Panc1 (cell line): ENCODE data around the gene ASXL3. TPM values are rescaled to one million over a fixed set of nuclear protein-coding genes. Genes with fewer than 3 reads are reported as not detected.

ENCODE experiments used
- ATAC-seq: fragments of 200-7000 bp; cut with Tn5 transposase; 2 replicates; pipeline ENCODE4 v1.9.1; 2020; ENCODE audit warnings: mild to moderate bottlenecking, moderate library complexity
- BruUV-seq: library from RNA; stranded (reverse); fragments of 400-500 nt; replicated peaks from 2 replicates; lab custom pipeline; 2021; lab: Mats Ljungman, UMichigan
- CTCF ChIA-PET: fragments of 300-600 bp; sonication (Branson Sonifier 250); formaldehyde crosslinking; loops from one replicate; lab custom pipeline; 2022; ENCODE audit warnings: antibody characterized with exemption; lab: Charles Lee
- POLR2A ChIA-PET: fragments of 300-600 bp; sonication (Branson Sonifier 250); formaldehyde crosslinking; loops from one replicate; lab custom pipeline; 2022; ENCODE audit warnings: antibody characterized with exemption; lab: Charles Lee
- DNase-seq: peaks from one replicate; pipeline ENCODE4 v3.0.0-alpha.2; 2010; ENCODE audit warnings: low read depth, low spot score
- H3K27ac ChIP-seq: 2 replicates; pipeline ENCODE4 v1.5.1; 2011; ENCODE audit warnings: mild to moderate bottlenecking, low read length, inconsistent platforms
- H3K27me3 ChIP-seq: fragments of 200-500 bp; sonication (Bioruptor generic); 2 replicates; pipeline ENCODE4 v1.6.0; 2014; ENCODE audit warnings: low read length, inconsistent platforms; ENCODE audit not compliant: control insufficient read depth, insufficient read depth
- H3K36me3 ChIP-seq: fragments of 200-500 bp; sonication (Bioruptor generic); 2 replicates; pipeline ENCODE4 v1.5.1; 2014; ENCODE audit warnings: inconsistent platforms, mild to moderate bottlenecking, low read length, moderate library complexity; ENCODE audit not compliant: control insufficient read depth, insufficient read depth
- H3K4me1 ChIP-seq: 2 replicates; pipeline ENCODE4 v1.5.1; 2011; ENCODE audit warnings: inconsistent platforms, mild to moderate bottlenecking, low read length, moderate library complexity; ENCODE audit not compliant: control insufficient read depth, insufficient read depth
- H3K4me3 ChIP-seq, 2 experiments: 2 replicates each; pipeline ENCODE4 v1.5.1; 2011 to 2012; ENCODE audit warnings: low read depth in 2 of 2, low read length in 2 of 2, mild to moderate bottlenecking in 2 of 2, inconsistent platforms in 1 of 2, moderate library complexity in 1 of 2
- H3K9me3 ChIP-seq: fragments of 200-500 bp; sonication (Bioruptor generic); 2 replicates; pipeline ENCODE4 v1.5.1; 2014; ENCODE audit warnings: low read depth, mild to moderate bottlenecking, inconsistent platforms, low read length, moderate library complexity; ENCODE audit not compliant: control insufficient read depth, insufficient read depth
- POLR2AphosphoS5 ChIP-seq: IDR thresholded peaks from 2 replicates; pipeline ENCODE4 v1.6.1; 2012; ENCODE audit warnings: mild to moderate bottlenecking, low read depth, low read length, moderate library complexity
- SIN3A ChIP-seq: IDR thresholded peaks from 2 replicates; pipeline ENCODE4 v1.6.1; 2012; ENCODE audit warnings: low read depth, mild to moderate bottlenecking, low read length, moderate library complexity, borderline replicate concordance; ENCODE audit not compliant: insufficient read depth
- TCF7L2 ChIP-seq: IDR thresholded peaks from 2 replicates; pipeline ENCODE4 v1.6.1; 2011; ENCODE audit warnings: mild to moderate bottlenecking, low read depth, low read length, inconsistent platforms
- in situ Hi-C: cut with HindIII; loops from 2 replicates; pipeline ENCODE4 v1.10.0; 2016; ENCODE audit warnings: low sequenced_read_pairs, low pct_unique_long_range_greater_than_20kb
- intact Hi-C: fragments of 100-400 bp; cut with micrococcal nuclease; formaldehyde crosslinking; loops from one replicate; pipeline ENCODE4 v1.10.0; 2022; ENCODE audit not compliant: unreplicated experiment
- total RNA-seq: library from RNA; stranded (reverse); gene quantifications from one replicate; pipeline ENCODE4 v1.2.1, GENCODE V29; 2021; ENCODE audit not compliant: unreplicated experiment
- TF ChIP-seq, protein P1 (sequence below): fragments of 450-650 bp; IDR thresholded peaks from 2 replicates; pipeline ENCODE4 v1.5.1; 2017; ENCODE audit warnings: mild to moderate bottlenecking
- TF ChIP-seq, protein P2 (sequence below), 2 experiments: IDR thresholded peaks; 2 replicates each; pipeline ENCODE4 v1.6.1; 2011 to 2012; ENCODE audit warnings: low read depth in 2 of 2, control low read depth in 1 of 2, low read length in 1 of 2, mild to moderate bottlenecking in 1 of 2, moderate library complexity in 1 of 2; ENCODE audit not compliant: insufficient read depth in 1 of 2

Gene ASXL3
- total RNA-seq, 1 experiment from 2014 or later, result 0.74 TPM

- CTCF ChIA-PET, result no interaction called here
- Histone ChIP-seq H3K27ac (no peak overlapping the region), H3K9me3 (no peaks in the 10 kb centered on the region), H3K27me3 (no peaks in the 10 kb centered on the region), H3K36me3 (no peaks in the 10 kb centered on the region), H3K4me1 (no peaks in the 10 kb centered on the region), H3K4me3 (no peak overlapping the region)
- intact Hi-C loops (no loop called here), in situ Hi-C loops (no loop called here)
- POLR2A ChIA-PET, result no interaction called here
- ATAC-seq (no peak), DNase-seq (no peak)
- TF ChIP-seq POLR2AphosphoS5 (no peak), SIN3A (no peak), TCF7L2 (no peak)
- TF ChIP-seq, protein P1, sequence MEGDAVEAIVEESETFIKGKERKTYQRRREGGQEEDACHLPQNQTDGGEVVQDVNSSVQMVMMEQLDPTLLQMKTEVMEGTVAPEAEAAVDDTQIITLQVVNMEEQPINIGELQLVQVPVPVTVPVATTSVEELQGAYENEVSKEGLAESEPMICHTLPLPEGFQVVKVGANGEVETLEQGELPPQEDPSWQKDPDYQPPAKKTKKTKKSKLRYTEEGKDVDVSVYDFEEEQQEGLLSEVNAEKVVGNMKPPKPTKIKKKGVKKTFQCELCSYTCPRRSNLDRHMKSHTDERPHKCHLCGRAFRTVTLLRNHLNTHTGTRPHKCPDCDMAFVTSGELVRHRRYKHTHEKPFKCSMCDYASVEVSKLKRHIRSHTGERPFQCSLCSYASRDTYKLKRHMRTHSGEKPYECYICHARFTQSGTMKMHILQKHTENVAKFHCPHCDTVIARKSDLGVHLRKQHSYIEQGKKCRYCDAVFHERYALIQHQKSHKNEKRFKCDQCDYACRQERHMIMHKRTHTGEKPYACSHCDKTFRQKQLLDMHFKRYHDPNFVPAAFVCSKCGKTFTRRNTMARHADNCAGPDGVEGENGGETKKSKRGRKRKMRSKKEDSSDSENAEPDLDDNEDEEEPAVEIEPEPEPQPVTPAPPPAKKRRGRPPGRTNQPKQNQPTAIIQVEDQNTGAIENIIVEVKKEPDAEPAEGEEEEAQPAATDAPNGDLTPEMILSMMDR, result no peak
- TF ChIP-seq, protein P2, sequence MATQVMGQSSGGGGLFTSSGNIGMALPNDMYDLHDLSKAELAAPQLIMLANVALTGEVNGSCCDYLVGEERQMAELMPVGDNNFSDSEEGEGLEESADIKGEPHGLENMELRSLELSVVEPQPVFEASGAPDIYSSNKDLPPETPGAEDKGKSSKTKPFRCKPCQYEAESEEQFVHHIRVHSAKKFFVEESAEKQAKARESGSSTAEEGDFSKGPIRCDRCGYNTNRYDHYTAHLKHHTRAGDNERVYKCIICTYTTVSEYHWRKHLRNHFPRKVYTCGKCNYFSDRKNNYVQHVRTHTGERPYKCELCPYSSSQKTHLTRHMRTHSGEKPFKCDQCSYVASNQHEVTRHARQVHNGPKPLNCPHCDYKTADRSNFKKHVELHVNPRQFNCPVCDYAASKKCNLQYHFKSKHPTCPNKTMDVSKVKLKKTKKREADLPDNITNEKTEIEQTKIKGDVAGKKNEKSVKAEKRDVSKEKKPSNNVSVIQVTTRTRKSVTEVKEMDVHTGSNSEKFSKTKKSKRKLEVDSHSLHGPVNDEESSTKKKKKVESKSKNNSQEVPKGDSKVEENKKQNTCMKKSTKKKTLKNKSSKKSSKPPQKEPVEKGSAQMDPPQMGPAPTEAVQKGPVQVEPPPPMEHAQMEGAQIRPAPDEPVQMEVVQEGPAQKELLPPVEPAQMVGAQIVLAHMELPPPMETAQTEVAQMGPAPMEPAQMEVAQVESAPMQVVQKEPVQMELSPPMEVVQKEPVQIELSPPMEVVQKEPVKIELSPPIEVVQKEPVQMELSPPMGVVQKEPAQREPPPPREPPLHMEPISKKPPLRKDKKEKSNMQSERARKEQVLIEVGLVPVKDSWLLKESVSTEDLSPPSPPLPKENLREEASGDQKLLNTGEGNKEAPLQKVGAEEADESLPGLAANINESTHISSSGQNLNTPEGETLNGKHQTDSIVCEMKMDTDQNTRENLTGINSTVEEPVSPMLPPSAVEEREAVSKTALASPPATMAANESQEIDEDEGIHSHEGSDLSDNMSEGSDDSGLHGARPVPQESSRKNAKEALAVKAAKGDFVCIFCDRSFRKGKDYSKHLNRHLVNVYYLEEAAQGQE (IDR thresholded peaks at IDR 0.05; ENCODE audit: insufficient read depth in 1 of 2, low read depth in 2 of 2, low read length in 1 of 2), result no peak
- BruUV-seq, result no TSS peak
These were observed 99.9 kb downstream of the ASXL3 start for GRCh38 chr18:33677891-33678290.

GRCh38 chr18:33682436-33682835 lies 104.4 kb downstream of the ASXL3 start:
- Histone ChIP-seq H3K36me3 (no peaks in the 10 kb centered on the region), H3K9me3 (no peaks in the 10 kb centered on the region; the same call in 1 of the 2 replicates), H3K27ac (no peak overlapping the region), H3K4me3 (no peak overlapping the region), H3K27me3 (no peaks in the 10 kb centered on the region), H3K4me1 (no peaks in the 10 kb centered on the region)
- ATAC-seq (no peak), DNase-seq (no peak)
- ChIA-PET POLR2A (no interaction called here), CTCF (no interaction called here)
- in situ Hi-C loops, result no loop called here
- BruUV-seq, result no TSS peak
- intact Hi-C loops, result no loop called here
- TF ChIP-seq, protein P2 (IDR thresholded peaks at IDR 0.05; ENCODE audit: insufficient read depth in 1 of 2, low read depth in 2 of 2, low read length in 1 of 2), result no peak
- no peak for TF ChIP-seq SIN3A
- no peak for TF ChIP-seq POLR2AphosphoS5
- TF ChIP-seq, protein P1, result no peak
- TF ChIP-seq TCF7L2, result no peak
